ENCODE data around the gene C1S.

- no peak for TF ChIP-seq CTCF (IDR thresholded peaks at IDR 0.05)
- no peak for TF ChIP-seq POLR2A (IDR thresholded peaks at IDR 0.05)
- TF ChIP-seq POLR2AphosphoS5 (IDR thresholded peaks at IDR 0.05), result no peak
- no peak for TF ChIP-seq EP300 (IDR thresholded peaks at IDR 0.05)
These were observed 1.6 kb upstream of the C1S start for GRCh38 chr12:7058850-7059395.

Measured in stomach (tissue), 4 donors.